ENCODE data around the gene TRIM14. TPM values are rescaled to one million over a fixed set of nuclear protein-coding genes. Genes with fewer than 3 reads are reported as not detected.
"Not testable (repeated sequence)": the region's sequence is repeated elsewhere in the genome, so short reads cannot be mapped to it uniquely, and the experiment has no call there.

Gene TRIM14
- total RNA-seq, 2 experiments from 2014 or later = 23.5 to 23.6 TPM

DNA sequence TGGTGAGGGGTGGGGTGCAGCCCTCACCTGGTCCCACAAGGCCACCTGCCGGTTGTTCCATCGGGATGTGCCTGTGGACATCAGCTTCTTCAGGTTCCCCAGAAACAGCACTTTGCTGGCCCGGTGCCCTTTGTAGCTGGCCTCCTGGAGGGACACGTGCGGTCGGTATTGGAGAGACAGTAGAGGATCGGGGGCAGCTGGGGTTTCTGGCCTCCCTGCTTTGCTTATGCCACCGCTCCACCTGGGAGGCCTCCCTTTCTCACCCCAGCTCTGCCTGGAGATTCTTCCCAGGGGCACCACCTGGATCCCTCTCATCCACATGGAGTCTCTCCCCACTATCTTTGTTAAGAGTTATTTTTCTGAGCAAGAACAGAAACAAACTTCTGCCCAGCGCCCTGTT is 13.1 kb upstream of the TRIM14 start:
- Mint-ChIP-seq H3K27me3 (no peaks in the 10 kb centered on the region), H3K36me3 (ENCODE audit: low read depth) (peaks cover 56% of the 10 kb centered on the region), H3K27ac (no peak overlapping the region), H3K4me3 (no peak overlapping the region), H3K9me3 (no peaks in the 10 kb centered on the region), H3K4me1 (ENCODE audit: low read depth) (no peaks in the 10 kb centered on the region)
- intact Hi-C loops (cut with DNase I, micrococcal nuclease) = no loop called here
- POLR2A ChIA-PET = no interaction called here
- Histone ChIP-seq H3K27ac (ENCODE audit: low read depth in 1 of 2, low read length in 2 of 2) (no peak overlapping the region), H3K4me1 (ENCODE audit: insufficient read depth, low read length) (peaks cover 4% of the 10 kb centered on the region), H3K9me3 (ENCODE audit: control insufficient read depth in 1 of 2, insufficient read depth in 1 of 2, low read length in 2 of 2) (no peaks in the 10 kb centered on the region), H3K27me3 (ENCODE audit: control insufficient read depth in 1 of 2, insufficient read depth in 2 of 2, low read length in 2 of 2) (no peaks in the 10 kb centered on the region), H3K4me3 (ENCODE audit: low read length) (no peak overlapping the region), H3K36me3 (ENCODE audit: insufficient read depth, low read length) (peaks cover 63% of the 10 kb centered on the region)
- TF ChIP-seq, protein P1, sequence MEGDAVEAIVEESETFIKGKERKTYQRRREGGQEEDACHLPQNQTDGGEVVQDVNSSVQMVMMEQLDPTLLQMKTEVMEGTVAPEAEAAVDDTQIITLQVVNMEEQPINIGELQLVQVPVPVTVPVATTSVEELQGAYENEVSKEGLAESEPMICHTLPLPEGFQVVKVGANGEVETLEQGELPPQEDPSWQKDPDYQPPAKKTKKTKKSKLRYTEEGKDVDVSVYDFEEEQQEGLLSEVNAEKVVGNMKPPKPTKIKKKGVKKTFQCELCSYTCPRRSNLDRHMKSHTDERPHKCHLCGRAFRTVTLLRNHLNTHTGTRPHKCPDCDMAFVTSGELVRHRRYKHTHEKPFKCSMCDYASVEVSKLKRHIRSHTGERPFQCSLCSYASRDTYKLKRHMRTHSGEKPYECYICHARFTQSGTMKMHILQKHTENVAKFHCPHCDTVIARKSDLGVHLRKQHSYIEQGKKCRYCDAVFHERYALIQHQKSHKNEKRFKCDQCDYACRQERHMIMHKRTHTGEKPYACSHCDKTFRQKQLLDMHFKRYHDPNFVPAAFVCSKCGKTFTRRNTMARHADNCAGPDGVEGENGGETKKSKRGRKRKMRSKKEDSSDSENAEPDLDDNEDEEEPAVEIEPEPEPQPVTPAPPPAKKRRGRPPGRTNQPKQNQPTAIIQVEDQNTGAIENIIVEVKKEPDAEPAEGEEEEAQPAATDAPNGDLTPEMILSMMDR (IDR thresholded peaks at IDR 0.05) = no peak
- DNase-seq = no peak
- ATAC-seq (ENCODE audit: poor library complexity) = no peak
- CTCF ChIA-PET = interaction anchor here (0.9 kb wide), 1 partner anchor 11 kb away, joined by 3 read pairs; no protein-coding TSS in a partner anchor

GRCh38 chr9:98130576-98131228 is 11.7 kb upstream of the TRIM14 start:
- no peak overlapping the region for H3K4me3 ChIP-seq (ENCODE audit: low read length)
- H3K27ac ChIP-seq (ENCODE audit: low read depth in 1 of 2, low read length in 2 of 2) = no peak overlapping the region
- Mint-ChIP-seq H3K27ac (no peak overlapping the region), H3K9me3 (no peaks in the 10 kb centered on the region), H3K36me3 (ENCODE audit: low read depth) (peaks cover 62% of the 10 kb centered on the region), H3K4me3 (no peak overlapping the region), H3K27me3 (no peaks in the 10 kb centered on the region), H3K4me1 (ENCODE audit: low read depth) (no peaks in the 10 kb centered on the region)
- ChIA-PET POLR2A (no interaction called here), CTCF (no interaction called here)
- intact Hi-C loops (cut with DNase I, micrococcal nuclease) = no loop called here
- H3K9me3 ChIP-seq (ENCODE audit: control insufficient read depth in 1 of 2, insufficient read depth in 1 of 2, low read length in 2 of 2) = no peaks in the 10 kb centered on the region
- TF ChIP-seq, protein P1 (IDR thresholded peaks at IDR 0.05) = no peak
- DNase-seq (no peak), ATAC-seq (ENCODE audit: poor library complexity) (no peak)
- peaks cover 4% of the 10 kb centered on the region for H3K4me1 ChIP-seq (ENCODE audit: insufficient read depth, low read length)
- H3K36me3 ChIP-seq (ENCODE audit: insufficient read depth, low read length) = peaks cover 61% of the 10 kb centered on the region
- H3K27me3 ChIP-seq (ENCODE audit: control insufficient read depth in 1 of 2, insufficient read depth in 2 of 2, low read length in 2 of 2) = no peaks in the 10 kb centered on the region

DNA sequence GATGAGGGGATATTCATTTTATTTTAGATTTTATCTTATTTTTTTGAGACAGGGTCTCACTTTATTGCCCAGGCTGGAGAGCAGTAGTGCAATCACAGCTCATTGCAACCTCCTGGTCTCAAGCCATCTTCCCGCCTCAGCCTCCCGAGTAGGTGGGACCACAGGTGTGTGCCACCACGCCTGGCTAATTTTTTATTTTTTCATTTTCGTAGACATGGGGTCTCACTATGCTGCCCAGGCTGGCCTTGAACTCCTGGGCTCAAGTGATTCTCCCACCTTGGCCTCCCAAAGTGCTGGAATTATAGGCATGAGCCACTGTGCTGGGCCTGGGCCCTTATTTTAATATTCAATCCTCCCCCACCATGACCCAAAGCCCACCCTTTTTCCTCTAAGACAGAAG is 11.0 kb upstream of the TRIM14 start:
- H3K27ac Mint-ChIP-seq; H3K4me3 Mint-ChIP-seq; ATAC-seq (ENCODE audit: poor library complexity); H3K27ac ChIP-seq (ENCODE audit: low read depth in 1 of 2, low read length in 2 of 2); H3K27me3 ChIP-seq (ENCODE audit: control insufficient read depth in 1 of 2, insufficient read depth in 2 of 2, low read length in 2 of 2); POLR2A ChIA-PET; intact Hi-C loops (cut with DNase I, micrococcal nuclease); H3K4me1 Mint-ChIP-seq (ENCODE audit: low read depth); H3K4me1 ChIP-seq (ENCODE audit: insufficient read depth, low read length); H3K4me3 ChIP-seq (ENCODE audit: low read length); H3K9me3 Mint-ChIP-seq; H3K9me3 ChIP-seq (ENCODE audit: control insufficient read depth in 1 of 2, insufficient read depth in 1 of 2, low read length in 2 of 2); DNase-seq; H3K27me3 Mint-ChIP-seq; CTCF ChIA-PET: not testable (repeated sequence)
- H3K36me3 Mint-ChIP-seq (ENCODE audit: low read depth) = peaks cover 59% of the 10 kb centered on the region
- H3K36me3 ChIP-seq (ENCODE audit: insufficient read depth, low read length) = peaks cover 56% of the 10 kb centered on the region

DNA sequence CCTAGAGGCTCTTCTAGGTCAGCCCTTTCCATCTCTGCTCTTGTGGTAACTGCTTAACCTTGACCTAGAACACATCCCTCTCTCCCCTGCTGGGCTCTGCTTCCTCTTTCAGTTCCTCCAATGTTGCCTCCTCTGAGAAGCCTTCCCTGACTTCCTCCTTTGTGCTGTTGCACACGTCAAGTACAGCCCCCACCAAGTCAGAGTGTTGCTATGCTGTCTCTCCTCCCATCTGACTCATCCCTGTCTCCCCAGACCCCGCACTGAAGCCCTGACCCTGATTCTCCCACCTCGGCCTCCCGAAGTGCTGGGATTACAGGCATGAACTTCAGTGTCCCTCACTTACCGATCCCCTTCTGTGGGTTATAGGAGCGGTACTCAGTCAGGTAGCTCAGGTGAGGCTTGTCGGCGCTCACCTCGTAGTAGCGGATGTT is 10.4 kb upstream of the TRIM14 start:
- Mint-ChIP-seq H3K4me1 (ENCODE audit: low read depth) (no peaks in the 10 kb centered on the region), H3K36me3 (ENCODE audit: low read depth) (peaks cover 55% of the 10 kb centered on the region), H3K27ac (peak overlapping the region; percentile 36), H3K27me3 (no peaks in the 10 kb centered on the region), H3K9me3 (no peaks in the 10 kb centered on the region), H3K4me3 (no peak overlapping the region)
- Histone ChIP-seq H3K27ac (ENCODE audit: low read depth in 1 of 2, low read length in 2 of 2) (no peak overlapping the region), H3K4me3 (ENCODE audit: low read length) (no peak overlapping the region), H3K36me3 (ENCODE audit: insufficient read depth, low read length) (peaks cover 55% of the 10 kb centered on the region), H3K4me1 (ENCODE audit: insufficient read depth, low read length) (peaks cover 4% of the 10 kb centered on the region), H3K27me3 (ENCODE audit: control insufficient read depth in 1 of 2, insufficient read depth in 2 of 2, low read length in 2 of 2) (no peaks in the 10 kb centered on the region), H3K9me3 (ENCODE audit: control insufficient read depth in 1 of 2, insufficient read depth in 1 of 2, low read length in 2 of 2) (no peaks in the 10 kb centered on the region)
- TF ChIP-seq, protein P1 (IDR thresholded peaks at IDR 0.05) = no peak
- POLR2A ChIA-PET = interaction anchor here (2.5 kb wide), 1 partner anchor 11 kb away, joined by 6 read pairs; no protein-coding TSS in a partner anchor
- CTCF ChIA-PET = interaction anchor here (0.6 to 1.1 kb wide), 2 partner anchors 30 to 114 kb away, joined by 3 to 4 read pairs; no protein-coding TSS in a partner anchor
- DNase-seq (peak in 3 of 14 experiments; percentile 34 to 60 (median 56)), ATAC-seq (ENCODE audit: poor library complexity) (no peak)
- intact Hi-C loops (cut with DNase I, micrococcal nuclease) = no loop called here

Data from CD4-positive, alpha-beta T cell (primary cell).